DND-41 (cell line): ENCODE data around the gene JMJD8.

Experiments used
- ATAC-seq: fragments of 200-7000 bp; cut with Tn5 transposase; 3 replicates; pipeline ENCODE4 v1.9.1; 2021; ENCODE audit warnings: low read depth; ENCODE audit not compliant: insufficient read depth
- DNase-seq: peaks from one replicate; pipeline ENCODE4 v3.0.0-alpha.2; 2020
- H2AFZ ChIP-seq: 2 replicates; pipeline ENCODE4 v1.6.0; 2012; ENCODE audit warnings: low read depth, low read length
- H3K27ac ChIP-seq: 2 replicates; pipeline ENCODE4 v1.5.1; 2012; ENCODE audit warnings: low read length, inconsistent platforms
- H3K27me3 ChIP-seq: fragments of 200-600 bp; sonication (generic); 2 replicates; pipeline ENCODE4 v1.6.0; 2012; ENCODE audit warnings: low read length, mild to moderate bottlenecking, inconsistent platforms; ENCODE audit not compliant: insufficient read depth, poor library complexity
- H3K36me3 ChIP-seq: 2 replicates; pipeline ENCODE4 v1.5.1; 2012; ENCODE audit warnings: low read length, inconsistent platforms; ENCODE audit not compliant: insufficient read depth
- H3K4me1 ChIP-seq: 2 replicates; pipeline ENCODE4 v1.5.1; 2012; ENCODE audit warnings: mild to moderate bottlenecking, low read length; ENCODE audit not compliant: insufficient read depth
- H3K4me2 ChIP-seq: 2 replicates; pipeline ENCODE4 v1.6.0; 2012; ENCODE audit warnings: mild to moderate bottlenecking, moderate library complexity, low read length, inconsistent platforms; ENCODE audit not compliant: insufficient read depth
- H3K4me3 ChIP-seq, 2 experiments: fragments of 200-600 bp in 1 of 2; shearing (Covaris generic) in 1 of 2; 2 replicates each; pipeline ENCODE4 v1.5.1; 2012 to 2016; ENCODE audit warnings: inconsistent platforms in 2 of 2, low read length in 2 of 2, mild to moderate bottlenecking in 2 of 2, low read depth in 1 of 2, moderate library complexity in 1 of 2
- H3K79me2 ChIP-seq: 2 replicates; pipeline ENCODE4 v1.6.0; 2012; ENCODE audit warnings: low read length, inconsistent platforms; ENCODE audit not compliant: insufficient read depth
- H3K9ac ChIP-seq: 2 replicates; pipeline ENCODE4 v1.6.0; 2012; ENCODE audit warnings: low read depth, mild to moderate bottlenecking, inconsistent platforms, low read length, moderate library complexity
- H3K9me3 ChIP-seq: 2 replicates; pipeline ENCODE4 v1.5.1; 2012; ENCODE audit warnings: low read length, moderate library complexity, mild to moderate bottlenecking, inconsistent platforms; ENCODE audit not compliant: insufficient read depth, severe bottlenecking
- H4K20me1 ChIP-seq: 2 replicates; pipeline ENCODE4 v1.6.0; 2012; ENCODE audit warnings: low read length; ENCODE audit not compliant: insufficient read depth
- EZH2 ChIP-seq: IDR thresholded peaks from 3 replicates; pipeline ENCODE4 v1.6.1; 2012; ENCODE audit warnings: borderline replicate concordance, low read depth, mild to moderate bottlenecking, moderate library complexity, low read length, inconsistent platforms; ENCODE audit not compliant: severe bottlenecking
- TF ChIP-seq, protein P1 (sequence below): IDR thresholded peaks from 2 replicates; pipeline ENCODE4 v1.5.1; 2012; ENCODE audit warnings: borderline replicate concordance, low read length, moderate library complexity, mild to moderate bottlenecking; ENCODE audit not compliant: poor library complexity, severe bottlenecking; ENCODE audit errors: extremely low read depth

The JMJD8 gene

DNA sequence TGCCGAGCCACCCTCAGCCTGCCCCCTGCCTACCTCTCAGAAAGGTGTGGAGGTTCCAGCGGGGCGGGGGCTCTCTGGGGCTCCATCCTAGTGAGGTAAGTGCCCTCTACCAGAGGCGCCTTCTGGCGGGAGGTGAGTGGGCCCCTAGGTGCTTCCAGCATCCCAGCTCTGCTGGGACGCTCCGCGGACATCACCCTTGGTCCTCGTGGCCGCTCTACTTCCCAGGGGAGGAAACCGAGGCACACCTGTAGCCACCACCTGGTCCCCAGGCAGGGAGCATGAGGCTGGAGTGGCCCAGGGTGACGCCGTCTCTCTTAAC is 41.1 kb downstream of the JMJD8 start:
- ATAC-seq: no peak
- Histone ChIP-seq H3K36me3 (no peaks in the 10 kb centered on the region), H3K4me2 (peak overlapping the region; percentile 80), H3K27me3 (no peaks in the 10 kb centered on the region), H3K4me3 (peak overlapping the region in 1 of 2 experiments; percentile 63; a peak in 3 of 4 replicates), H4K20me1 (0 out of 2 replicates have a peak, but pooled peaks cover 3% of the 10 kb centered on the region), H3K9ac (peak overlapping the region; percentile 57), H3K4me1 (peaks cover 30% of the 10 kb centered on the region), H3K79me2 (peaks cover 12% of the 10 kb centered on the region), H3K9me3 (no peaks in the 10 kb centered on the region), H2AFZ (no peak overlapping the region), H3K27ac (no peak overlapping the region)
- DNase-seq: no peak
- no peak for TF ChIP-seq EZH2
- TF ChIP-seq, protein P1, sequence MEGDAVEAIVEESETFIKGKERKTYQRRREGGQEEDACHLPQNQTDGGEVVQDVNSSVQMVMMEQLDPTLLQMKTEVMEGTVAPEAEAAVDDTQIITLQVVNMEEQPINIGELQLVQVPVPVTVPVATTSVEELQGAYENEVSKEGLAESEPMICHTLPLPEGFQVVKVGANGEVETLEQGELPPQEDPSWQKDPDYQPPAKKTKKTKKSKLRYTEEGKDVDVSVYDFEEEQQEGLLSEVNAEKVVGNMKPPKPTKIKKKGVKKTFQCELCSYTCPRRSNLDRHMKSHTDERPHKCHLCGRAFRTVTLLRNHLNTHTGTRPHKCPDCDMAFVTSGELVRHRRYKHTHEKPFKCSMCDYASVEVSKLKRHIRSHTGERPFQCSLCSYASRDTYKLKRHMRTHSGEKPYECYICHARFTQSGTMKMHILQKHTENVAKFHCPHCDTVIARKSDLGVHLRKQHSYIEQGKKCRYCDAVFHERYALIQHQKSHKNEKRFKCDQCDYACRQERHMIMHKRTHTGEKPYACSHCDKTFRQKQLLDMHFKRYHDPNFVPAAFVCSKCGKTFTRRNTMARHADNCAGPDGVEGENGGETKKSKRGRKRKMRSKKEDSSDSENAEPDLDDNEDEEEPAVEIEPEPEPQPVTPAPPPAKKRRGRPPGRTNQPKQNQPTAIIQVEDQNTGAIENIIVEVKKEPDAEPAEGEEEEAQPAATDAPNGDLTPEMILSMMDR: no peak

DNA sequence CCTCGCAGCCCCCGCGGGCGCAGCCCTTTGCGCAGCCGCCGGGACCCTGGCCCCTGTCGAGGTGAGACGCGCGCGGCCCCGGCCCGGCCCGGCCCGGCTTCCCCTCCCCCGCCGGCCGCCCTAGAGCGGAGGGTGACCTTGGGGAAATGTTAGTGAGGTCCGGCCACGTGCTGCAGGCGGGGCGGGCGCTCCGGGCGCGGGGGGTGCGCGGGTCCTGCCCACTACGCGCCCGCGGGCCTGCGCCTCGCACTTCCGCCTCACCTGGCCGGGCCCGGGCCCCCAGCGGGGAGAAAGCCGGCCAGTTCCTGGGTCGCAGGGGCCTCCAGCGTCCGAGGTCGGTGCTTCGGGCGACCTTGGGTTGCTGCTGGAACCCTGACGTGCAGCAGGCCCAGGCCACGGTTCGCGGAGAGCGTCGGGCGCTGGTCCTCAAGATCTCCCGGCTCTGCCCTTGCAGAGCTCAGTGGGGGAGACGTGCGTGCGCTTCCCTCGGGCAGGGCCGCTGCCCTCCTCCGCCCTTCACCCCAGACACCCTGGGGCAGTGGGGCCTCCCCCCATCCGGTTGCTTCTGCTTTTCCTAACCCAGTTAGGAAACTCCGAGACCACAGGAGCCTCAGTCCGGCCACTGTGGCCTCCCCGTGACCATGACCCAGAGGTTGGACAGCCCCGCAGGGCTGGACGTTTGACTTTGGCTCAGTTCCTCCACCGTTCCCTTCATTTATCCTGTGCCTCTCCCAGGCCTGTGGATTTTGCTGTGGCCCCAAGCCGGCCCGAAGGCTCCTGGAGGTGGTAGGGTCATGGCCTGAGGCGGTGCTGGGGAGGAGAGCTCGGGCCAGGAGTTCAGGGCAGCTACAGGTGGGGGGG is 41.7 kb downstream of the JMJD8 start:
- H3K27me3 ChIP-seq: no peaks in the 10 kb centered on the region
- no peaks in the 10 kb centered on the region for H3K9me3 ChIP-seq
- H3K4me3 ChIP-seq: peak overlapping the region; percentile 12 to 63; a peak in 3 of 4 replicates
- no peaks in the 10 kb centered on the region for H3K36me3 ChIP-seq
- H3K27ac ChIP-seq: no peak overlapping the region
- DNase-seq: no peak
- peaks cover 28% of the 10 kb centered on the region for H3K4me1 ChIP-seq
- 0 out of 3 replicates have a peak, but pooled peaks have one; percentile 1 for ATAC-seq
- TF ChIP-seq, protein P1: no peak
- TF ChIP-seq EZH2: no peak
- peak overlapping the region; percentile 57 for H3K9ac ChIP-seq
- peak overlapping the region; percentile 80 for H3K4me2 ChIP-seq
- H3K79me2 ChIP-seq: peaks cover 6% of the 10 kb centered on the region; the same call in 1 of the 2 replicates
- H2AFZ ChIP-seq: peak overlapping the region; percentile 49; the same call in 1 of the 2 replicates
- 0 out of 2 replicates have a peak, but pooled peaks cover under 1% of the 10 kb centered on the region for H4K20me1 ChIP-seq

DNA sequence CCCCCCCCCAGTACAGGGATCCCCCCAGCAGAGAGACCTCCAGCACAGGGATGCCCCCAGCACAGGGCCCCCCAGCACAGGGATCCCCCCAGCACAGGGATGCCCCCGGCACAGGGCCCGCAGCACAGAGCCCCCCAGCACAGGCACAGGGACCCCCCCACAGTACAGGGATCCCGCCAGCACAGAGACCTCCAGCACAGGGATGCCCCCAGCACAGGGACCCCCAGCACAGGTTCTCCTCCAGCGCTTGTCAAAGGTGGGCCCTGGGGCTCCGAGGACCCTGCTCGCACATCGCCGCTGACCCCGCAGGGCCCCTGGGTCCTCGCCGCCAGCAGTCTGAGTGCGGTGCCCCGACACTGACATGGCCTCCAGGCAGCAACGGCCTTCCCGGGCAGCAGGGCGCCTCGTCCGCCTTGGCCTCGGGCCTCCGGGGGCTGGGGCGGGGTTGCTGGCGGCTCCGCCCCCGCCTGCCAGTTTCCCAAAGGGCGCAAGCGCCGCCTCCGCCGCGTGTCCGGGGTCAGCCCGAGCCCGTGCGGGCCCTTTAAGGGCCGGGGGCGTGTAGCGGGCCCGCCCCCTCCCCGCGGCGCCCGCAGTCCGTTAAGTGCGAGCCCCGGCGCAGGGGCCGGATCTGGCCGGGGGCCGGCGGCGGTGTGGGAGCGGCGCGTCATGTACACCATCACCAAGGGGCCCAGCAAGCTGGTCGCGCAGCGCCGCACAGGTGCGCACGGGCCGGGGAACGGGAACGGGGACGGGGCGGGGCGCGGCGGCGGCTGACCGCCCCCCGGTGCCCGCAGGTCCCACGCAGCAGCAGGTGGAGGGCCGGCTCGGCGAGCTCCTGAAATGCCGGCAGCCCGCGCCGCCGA is 42.6 kb downstream of the JMJD8 start, which contains the start of gene MCRIP2:
MCRIP2 (plus strand) TSS at position 503 of the 863 bp plus-strand sequence; CDS start at position 667, 164 bp downstream.
- Histone ChIP-seq H3K9ac (peak within 1 kb of the TSS; percentile 57), H3K9me3 (no peaks in the 10 kb centered on the region), H3K79me2 (0 out of 2 replicates have a peak, but pooled peaks cover 1% of the 10 kb centered on the region), H3K27me3 (no peaks in the 10 kb centered on the region), H3K36me3 (no peaks in the 10 kb centered on the region), H4K20me1 (no peaks in the 10 kb centered on the region), H3K27ac (no peak within 1 kb of the TSS), H3K4me2 (peak within 1 kb of the TSS; percentile 80), H2AFZ (peak within 1 kb of the TSS; percentile 49), H3K4me1 (peaks cover 29% of the 10 kb centered on the region), H3K4me3 (peak within 1 kb of the TSS; percentile 28 to 63; a peak in 3 of 4 replicates)
- peak; percentile 49 for DNase-seq
- ATAC-seq: peak; percentile 26; the same call in 1 of the 3 replicates
- no peak for TF ChIP-seq EZH2
- TF ChIP-seq, protein P1: no peak
